Activated naive CD4-positive, alpha-beta T cell treated with Interleukin-2 at 50 U/mL for 16 hours (primary cell): Measurements from ENCODE around the gene NUP205.
"Not testable (repeated sequence)": the region's sequence is repeated elsewhere in the genome, so short reads cannot be mapped to it uniquely, and the experiment has no call there.

Source experiments
- DNase-seq: peaks from one replicate; pipeline ENCODE4 v3.0.0-alpha.2; 2020

The NUP205 gene

GRCh38 chr7:135668852-135669395 lies 111.2 kb downstream of the NUP205 start:
- not testable (repeated sequence) for DNase-seq

- DNase-seq, result no peak
Measured at GRCh38 chr7:135669774-135670173, 112.1 kb downstream of the NUP205 start.

GRCh38 chr7:135670179-135670578 lies 112.5 kb downstream of the NUP205 start:
- DNase-seq, result no peak

- DNase-seq, result no peak
Measured at GRCh38 chr7:135672560-135673359, 115.0 kb downstream of the NUP205 start.

- DNase-seq, result no peak
Measured at GRCh38 chr7:135673360-135673706, 115.6 kb downstream of the NUP205 start.

- DNase-seq, result no peak
Measured at GRCh38 chr7:135678612-135679575, 121.2 kb downstream of the NUP205 start.

GRCh38 chr7:135681762-135682161 lies 124.0 kb downstream of the NUP205 start:
- DNase-seq, result no peak

GRCh38 chr7:135682191-135682590 lies 124.5 kb downstream of the NUP205 start:
- no peak for DNase-seq

- DNase-seq, result no peak
Measured at GRCh38 chr7:135683609-135684008, 125.9 kb downstream of the NUP205 start.

- DNase-seq, result no peak
Measured at GRCh38 chr7:135684136-135684535, 126.4 kb downstream of the NUP205 start.

- no peak for DNase-seq
Measured at GRCh38 chr7:135684699-135685098, 127.0 kb downstream of the NUP205 start.

- no peak for DNase-seq
Measured at GRCh38 chr7:135685306-135686084, 127.8 kb downstream of the NUP205 start.

- no peak for DNase-seq
Measured at GRCh38 chr7:135687466-135687865, 129.7 kb downstream of the NUP205 start.

- DNase-seq, result no peak
Measured at GRCh38 chr7:135690566-135690965, 132.8 kb downstream of the NUP205 start.

GRCh38 chr7:135692055-135692454 lies 134.3 kb downstream of the NUP205 start:
- DNase-seq, result no peak

GRCh38 chr7:135692606-135693005 lies 134.9 kb downstream of the NUP205 start:
- DNase-seq, result not testable (repeated sequence)

- DNase-seq, result no peak
Measured at GRCh38 chr7:135693558-135693957, 135.8 kb downstream of the NUP205 start.

- DNase-seq, result no peak
Measured at GRCh38 chr7:135697276-135698049, 139.7 kb downstream of the NUP205 start.
